Progenitor cell of endocrine pancreas (in vitro differentiated cells): Measurements from ENCODE around the gene ADCY10. TPM values are rescaled to one million over a fixed set of nuclear protein-coding genes. Genes with fewer than 3 reads are reported as not detected.

ENCODE experiments used
- DNase-seq: peaks from one replicate; pipeline ENCODE4 v3.0.0; 2021; ENCODE audit warnings: low spot score; ENCODE audit not compliant: unreplicated experiment
- H3K27ac Mint-ChIP-seq: 2 replicates; pipeline ENCODE4 v1.8.0; 2021; ENCODE audit warnings: mild to moderate bottlenecking, moderate library complexity, mixed read lengths
- H3K27me3 Mint-ChIP-seq: 2 replicates; pipeline ENCODE4 v1.8.0; 2021; ENCODE audit warnings: mixed read lengths
- H3K36me3 Mint-ChIP-seq: 2 replicates; pipeline ENCODE4 v1.8.0; 2022; ENCODE audit warnings: mixed read lengths; ENCODE audit not compliant: insufficient read depth
- H3K4me1 Mint-ChIP-seq: 2 replicates; pipeline ENCODE4 v1.8.0; 2021; ENCODE audit warnings: low read depth, mixed read lengths
- H3K4me3 Mint-ChIP-seq: 2 replicates; pipeline ENCODE4 v1.8.0; 2021; ENCODE audit warnings: low read depth, mild to moderate bottlenecking, moderate library complexity, mixed read lengths
- H3K9me3 Mint-ChIP-seq: 2 replicates; pipeline ENCODE4 v1.8.0; 2021; ENCODE audit warnings: low read depth, mixed read lengths
- total RNA-seq: library from RNA; stranded (reverse); gene quantifications from 2 replicates; pipeline ENCODE4 v1.2.1, GENCODE V29; 2021
- TF ChIP-seq, protein P1 (sequence below): fragments of 200-600 bp; sonication (generic); IDR thresholded peaks from one replicate; pipeline ENCODE4 v1.5.0; 2021; ENCODE audit warnings: antibody characterized with exemption, mild to moderate bottlenecking; ENCODE audit not compliant: unreplicated experiment

ADCY10 gene
- total RNA-seq, 1 donor from 2014 or later: 0.60 TPM

DNA sequence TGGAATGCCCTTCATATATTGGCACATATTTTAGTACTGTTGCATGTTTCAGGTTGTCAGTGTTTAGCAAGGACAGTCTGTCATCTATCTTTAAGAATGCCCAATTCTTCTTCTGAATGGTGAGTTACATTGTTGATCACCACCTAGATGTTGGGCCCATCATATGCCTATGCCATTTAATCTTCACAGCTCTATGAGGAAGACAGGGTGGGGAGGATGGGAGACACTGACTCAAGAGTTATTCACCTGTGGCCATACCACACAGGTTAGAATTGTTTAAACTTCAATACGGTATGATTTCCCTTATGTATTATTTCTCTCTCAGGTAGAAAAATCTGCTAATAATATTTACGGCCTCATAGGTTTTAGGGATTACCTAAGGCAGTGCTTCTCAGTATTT, 147.4 kb downstream of the ADCY10 start:
- Mint-ChIP-seq H3K4me1 (peaks cover 7% of the 10 kb centered on the region), H3K27me3 (no peaks in the 10 kb centered on the region), H3K9me3 (peaks cover 3% of the 10 kb centered on the region), H3K4me3 (no peak overlapping the region), H3K27ac (no peak overlapping the region), H3K36me3 (peaks cover 40% of the 10 kb centered on the region)
- no peak for DNase-seq
- TF ChIP-seq, protein P1, sequence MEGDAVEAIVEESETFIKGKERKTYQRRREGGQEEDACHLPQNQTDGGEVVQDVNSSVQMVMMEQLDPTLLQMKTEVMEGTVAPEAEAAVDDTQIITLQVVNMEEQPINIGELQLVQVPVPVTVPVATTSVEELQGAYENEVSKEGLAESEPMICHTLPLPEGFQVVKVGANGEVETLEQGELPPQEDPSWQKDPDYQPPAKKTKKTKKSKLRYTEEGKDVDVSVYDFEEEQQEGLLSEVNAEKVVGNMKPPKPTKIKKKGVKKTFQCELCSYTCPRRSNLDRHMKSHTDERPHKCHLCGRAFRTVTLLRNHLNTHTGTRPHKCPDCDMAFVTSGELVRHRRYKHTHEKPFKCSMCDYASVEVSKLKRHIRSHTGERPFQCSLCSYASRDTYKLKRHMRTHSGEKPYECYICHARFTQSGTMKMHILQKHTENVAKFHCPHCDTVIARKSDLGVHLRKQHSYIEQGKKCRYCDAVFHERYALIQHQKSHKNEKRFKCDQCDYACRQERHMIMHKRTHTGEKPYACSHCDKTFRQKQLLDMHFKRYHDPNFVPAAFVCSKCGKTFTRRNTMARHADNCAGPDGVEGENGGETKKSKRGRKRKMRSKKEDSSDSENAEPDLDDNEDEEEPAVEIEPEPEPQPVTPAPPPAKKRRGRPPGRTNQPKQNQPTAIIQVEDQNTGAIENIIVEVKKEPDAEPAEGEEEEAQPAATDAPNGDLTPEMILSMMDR: no peak

DNA sequence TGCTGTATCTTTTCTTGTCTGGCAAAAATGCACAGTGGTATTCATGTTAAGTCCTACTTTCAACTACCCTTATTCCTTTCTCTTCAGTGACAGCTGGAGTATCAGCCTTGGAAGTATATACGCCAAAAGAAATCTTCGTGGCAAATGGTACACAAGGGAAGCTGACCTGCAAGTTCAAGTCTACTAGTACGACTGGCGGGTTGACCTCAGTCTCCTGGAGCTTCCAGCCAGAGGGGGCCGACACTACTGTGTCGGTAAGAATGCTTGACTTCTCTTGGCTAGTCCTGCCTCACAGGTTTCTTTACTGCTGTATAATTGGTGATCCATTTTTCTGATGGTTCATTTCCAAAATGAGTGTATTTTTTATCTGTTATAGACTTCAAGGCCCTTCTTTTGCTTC, 148.4 kb downstream of the ADCY10 start:
- no peak overlapping the region for H3K27ac Mint-ChIP-seq
- TF ChIP-seq, protein P1: no peak
- H3K4me3 Mint-ChIP-seq: no peak overlapping the region
- H3K9me3 Mint-ChIP-seq: no peaks in the 10 kb centered on the region
- no peak for DNase-seq
- H3K4me1 Mint-ChIP-seq: peaks cover 14% of the 10 kb centered on the region
- peaks cover 31% of the 10 kb centered on the region for H3K36me3 Mint-ChIP-seq
- H3K27me3 Mint-ChIP-seq: no peaks in the 10 kb centered on the region

DNA sequence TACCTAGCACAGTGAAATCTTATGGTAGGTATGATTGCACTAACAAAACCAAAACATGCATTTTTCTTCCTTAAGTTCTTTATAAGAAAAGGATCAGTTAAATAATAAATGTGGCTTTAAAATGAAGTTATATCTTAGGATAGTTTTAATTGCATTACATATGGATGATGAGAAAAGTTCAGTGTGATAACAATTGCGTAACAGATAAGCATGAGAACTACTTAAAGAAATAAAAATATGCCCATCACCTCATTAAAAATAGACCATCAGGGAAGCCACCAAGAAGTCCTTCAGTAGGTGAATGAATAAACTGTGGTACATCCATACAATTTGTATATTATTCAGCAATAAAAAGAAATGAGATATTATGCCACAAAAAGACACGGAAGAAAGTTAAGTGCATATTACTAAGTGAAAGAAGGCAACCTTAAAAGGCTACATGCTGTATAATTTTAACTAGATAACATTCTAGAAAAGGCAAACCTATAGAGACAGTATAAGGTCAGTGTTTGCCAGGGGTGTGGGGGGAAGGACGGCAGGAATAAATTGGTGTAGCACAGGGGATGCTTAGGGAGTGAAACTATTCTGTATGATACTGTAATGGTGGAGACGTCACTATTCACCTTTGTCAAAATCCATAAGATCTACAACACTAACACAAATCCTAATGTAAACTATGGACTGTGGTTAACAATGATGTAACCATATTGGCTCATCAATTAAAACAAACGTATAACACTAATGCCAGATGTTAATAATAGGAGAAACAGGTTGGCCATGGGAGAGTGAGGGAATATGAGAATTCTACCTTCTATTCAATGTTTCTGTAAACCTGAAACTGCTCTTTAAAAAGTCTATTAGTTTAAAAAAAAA, 149.2 kb downstream of the ADCY10 start:
- no peak overlapping the region for H3K4me3 Mint-ChIP-seq
- peaks cover 3% of the 10 kb centered on the region for H3K9me3 Mint-ChIP-seq
- TF ChIP-seq, protein P1: no peak
- no peak for DNase-seq
- H3K4me1 Mint-ChIP-seq: peaks cover 16% of the 10 kb centered on the region
- H3K27me3 Mint-ChIP-seq: no peaks in the 10 kb centered on the region
- H3K36me3 Mint-ChIP-seq: peaks cover 26% of the 10 kb centered on the region
- H3K27ac Mint-ChIP-seq: no peak overlapping the region

DNA sequence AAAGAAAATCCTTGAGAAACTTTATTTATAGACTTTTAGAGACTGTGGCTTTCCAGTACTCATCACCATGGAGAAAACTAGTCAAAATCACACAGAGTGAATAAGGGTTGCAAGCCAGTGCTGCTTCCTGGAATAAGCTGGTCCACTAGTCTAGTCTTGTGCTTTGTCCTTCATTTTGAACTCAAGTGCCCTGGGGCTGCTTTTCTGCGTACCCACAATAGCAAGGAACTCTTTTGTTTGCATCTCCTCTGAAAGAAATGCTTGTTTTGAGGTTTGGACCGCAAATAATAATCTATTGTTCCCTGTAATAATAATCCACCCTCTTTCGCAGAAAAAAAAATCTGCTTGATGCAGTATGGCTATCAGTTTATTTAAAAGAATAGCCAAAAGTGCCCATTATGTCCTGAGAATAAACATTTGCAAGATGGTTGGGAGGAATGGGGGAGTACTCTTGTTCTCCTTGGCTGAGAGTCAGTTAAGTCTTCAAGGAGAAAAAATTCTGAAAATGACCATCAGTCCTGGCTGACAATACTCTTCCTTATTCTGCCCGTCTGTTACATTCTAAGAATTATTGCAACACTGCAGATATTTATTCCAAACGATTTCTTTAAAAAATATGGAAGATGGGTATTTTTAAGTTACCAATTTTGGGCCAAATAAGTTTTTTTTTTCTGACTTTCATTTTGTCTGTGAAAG, 150.3 kb downstream of the ADCY10 start:
- Mint-ChIP-seq H3K36me3 (peaks cover 20% of the 10 kb centered on the region), H3K4me1 (peaks cover 18% of the 10 kb centered on the region), H3K27me3 (no peaks in the 10 kb centered on the region), H3K27ac (no peak overlapping the region), H3K4me3 (no peak overlapping the region), H3K9me3 (peaks cover 3% of the 10 kb centered on the region)
- no peak for DNase-seq
- TF ChIP-seq, protein P1: no peak

DNA sequence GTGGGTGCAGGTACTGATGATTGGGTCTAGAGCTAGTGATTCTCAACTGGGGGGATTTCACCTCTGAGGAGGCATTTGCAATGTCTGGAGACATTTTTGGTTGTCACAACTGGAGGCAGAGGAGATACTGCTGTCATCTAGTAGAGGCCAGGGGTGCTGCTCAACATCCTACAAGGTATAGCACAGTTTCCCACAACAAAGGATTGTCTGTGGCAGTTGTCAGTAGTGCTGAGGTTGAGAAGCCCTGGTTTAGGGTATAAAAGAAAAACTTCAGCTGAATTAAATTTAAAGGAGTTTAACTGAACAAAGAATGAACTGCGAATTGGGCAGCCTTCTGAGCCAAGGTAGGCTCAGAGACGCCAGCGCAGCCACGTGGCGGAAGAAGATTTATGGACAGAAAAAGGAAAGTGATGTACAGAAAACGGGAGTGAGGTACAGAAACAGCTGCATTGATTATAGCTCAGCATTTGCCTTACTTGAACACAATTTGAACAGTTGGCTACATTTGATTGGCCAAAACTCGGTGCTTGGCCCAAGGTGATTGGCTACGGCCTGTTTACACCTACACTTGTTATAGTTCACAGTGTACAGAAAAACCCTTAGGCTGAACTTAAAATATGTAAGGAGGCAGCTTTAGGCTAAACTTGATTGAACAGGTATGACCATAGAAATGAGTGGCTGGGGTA, 151.7 kb downstream of the ADCY10 start:
- TF ChIP-seq, protein P1: no peak
- peaks cover 12% of the 10 kb centered on the region for H3K36me3 Mint-ChIP-seq
- H3K27ac Mint-ChIP-seq: peak overlapping the region; percentile 58
- H3K4me1 Mint-ChIP-seq: peaks cover 24% of the 10 kb centered on the region
- DNase-seq: no peak
- no peak overlapping the region for H3K4me3 Mint-ChIP-seq
- no peaks in the 10 kb centered on the region for H3K27me3 Mint-ChIP-seq
- H3K9me3 Mint-ChIP-seq: peaks cover 3% of the 10 kb centered on the region
